AG04450 (cell line): ENCODE measurements around the gene DCTN2. TPM values are rescaled to one million over a fixed set of nuclear protein-coding genes. Genes with fewer than 3 reads are reported as not detected.
"Not testable (repeated sequence)": the region's sequence is repeated elsewhere in the genome, so short reads cannot be mapped to it uniquely, and the experiment has no call there.

Source experiments
- CTCF ChIA-PET: fragments of 300-600, 350-600 bp; formaldehyde crosslinking; extraction: SDS; loops from one replicate; lab custom pipeline; 2022; ENCODE audit warnings: antibody characterized with exemption, inconsistent platforms; lab: Charles Lee
- POLR2A ChIA-PET: fragments of 350-600 bp; formaldehyde crosslinking; extraction: SDS; loops from one replicate; lab custom pipeline; 2021; ENCODE audit warnings: antibody characterized with exemption, inconsistent platforms; lab: Yijun Ruan, JAX
- DNase-seq: peaks from one replicate; pipeline ENCODE4 v3.0.0-alpha.2; 2011; ENCODE audit warnings: low read depth, low spot score
- H3K27ac ChIP-seq: one replicate; pipeline ENCODE4 v1.5.1; 2012; ENCODE audit warnings: low read depth, low read length, control low read depth
- H3K27me3 ChIP-seq: one replicate; pipeline ENCODE4 v1.6.0; 2012; ENCODE audit warnings: low read length; ENCODE audit not compliant: control insufficient read depth, insufficient read depth
- H3K4me3 ChIP-seq: 2 replicates; pipeline ENCODE4 v1.5.1; 2011; ENCODE audit warnings: mild to moderate bottlenecking, low read depth, low read length, control low read depth
- H3K9me3 ChIP-seq: 2 replicates; pipeline ENCODE4 v1.5.1; 2012; ENCODE audit warnings: low read length; ENCODE audit not compliant: control insufficient read depth, insufficient read depth
- polyA plus RNA-seq: library from polyadenylated mRNA; depleted of rRNA; stranded (reverse); fragments of >200 nt; gene quantifications from 2 replicates; pipeline ENCODE4 v1.2.3, GENCODE V29; 2011
- TF ChIP-seq, protein P1 (sequence below): IDR thresholded peaks from 2 replicates; pipeline ENCODE4 v1.5.1; 2011; ENCODE audit warnings: low read depth, low read length, control low read depth, inconsistent platforms

Gene DCTN2
- polyA plus RNA-seq, 1 experiment = 160 TPM

DNA sequence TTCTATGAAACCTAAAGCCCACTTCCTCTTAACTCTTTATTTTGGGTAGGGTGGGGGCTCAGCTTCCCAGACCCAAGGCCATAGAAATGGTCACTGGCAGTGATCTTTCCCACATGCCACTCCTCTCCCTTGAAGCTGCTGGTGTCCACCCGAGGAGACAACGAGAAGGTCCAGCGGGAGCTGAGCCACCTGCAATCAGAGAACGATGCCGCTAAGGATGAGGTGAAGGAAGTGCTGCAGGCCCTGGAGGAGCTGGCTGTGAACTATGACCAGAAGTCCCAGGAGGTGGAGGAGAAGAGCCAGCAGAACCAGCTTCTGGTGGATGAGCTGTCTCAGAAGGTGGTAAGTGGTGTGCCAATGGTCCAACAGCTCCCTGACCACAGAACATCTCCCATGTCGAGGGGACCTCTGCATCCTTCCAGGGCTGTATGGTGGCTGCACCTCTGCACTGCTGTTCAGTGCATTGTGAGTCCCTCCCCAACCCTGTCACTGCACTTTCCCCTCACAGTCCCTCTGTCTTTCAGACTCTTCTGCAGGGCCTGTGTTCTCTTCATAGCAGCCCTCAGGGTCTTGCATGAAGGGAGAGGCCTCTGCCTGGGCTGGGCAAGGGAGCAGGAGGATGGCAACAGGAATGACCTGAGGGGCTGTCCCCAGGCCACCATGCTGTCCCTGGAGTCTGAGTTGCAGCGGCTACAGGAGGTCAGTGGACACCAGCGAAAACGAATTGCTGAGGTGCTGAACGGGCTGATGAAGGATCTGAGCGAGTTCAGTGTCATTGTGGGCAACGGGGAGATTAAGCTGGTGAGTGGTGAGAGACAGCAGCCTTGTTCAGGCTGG lies 25.2 kb upstream of the DCTN2 start:
- H3K27me3 ChIP-seq = peaks cover 24% of the 10 kb centered on the region
- ChIA-PET CTCF (interaction anchor here (0.7 to 6.5 kb wide), 2 partner anchors 11 to 50 kb away, joined by 5 to 61 read pairs; no protein-coding TSS in a partner anchor), POLR2A (no interaction called here)
- DNase-seq = no peak
- no peaks in the 10 kb centered on the region; the same call in 1 of the 2 replicates for H3K9me3 ChIP-seq
- no peak overlapping the region for H3K4me3 ChIP-seq
- no peak overlapping the region for H3K27ac ChIP-seq
- TF ChIP-seq, protein P1, sequence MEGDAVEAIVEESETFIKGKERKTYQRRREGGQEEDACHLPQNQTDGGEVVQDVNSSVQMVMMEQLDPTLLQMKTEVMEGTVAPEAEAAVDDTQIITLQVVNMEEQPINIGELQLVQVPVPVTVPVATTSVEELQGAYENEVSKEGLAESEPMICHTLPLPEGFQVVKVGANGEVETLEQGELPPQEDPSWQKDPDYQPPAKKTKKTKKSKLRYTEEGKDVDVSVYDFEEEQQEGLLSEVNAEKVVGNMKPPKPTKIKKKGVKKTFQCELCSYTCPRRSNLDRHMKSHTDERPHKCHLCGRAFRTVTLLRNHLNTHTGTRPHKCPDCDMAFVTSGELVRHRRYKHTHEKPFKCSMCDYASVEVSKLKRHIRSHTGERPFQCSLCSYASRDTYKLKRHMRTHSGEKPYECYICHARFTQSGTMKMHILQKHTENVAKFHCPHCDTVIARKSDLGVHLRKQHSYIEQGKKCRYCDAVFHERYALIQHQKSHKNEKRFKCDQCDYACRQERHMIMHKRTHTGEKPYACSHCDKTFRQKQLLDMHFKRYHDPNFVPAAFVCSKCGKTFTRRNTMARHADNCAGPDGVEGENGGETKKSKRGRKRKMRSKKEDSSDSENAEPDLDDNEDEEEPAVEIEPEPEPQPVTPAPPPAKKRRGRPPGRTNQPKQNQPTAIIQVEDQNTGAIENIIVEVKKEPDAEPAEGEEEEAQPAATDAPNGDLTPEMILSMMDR = no peak

DNA sequence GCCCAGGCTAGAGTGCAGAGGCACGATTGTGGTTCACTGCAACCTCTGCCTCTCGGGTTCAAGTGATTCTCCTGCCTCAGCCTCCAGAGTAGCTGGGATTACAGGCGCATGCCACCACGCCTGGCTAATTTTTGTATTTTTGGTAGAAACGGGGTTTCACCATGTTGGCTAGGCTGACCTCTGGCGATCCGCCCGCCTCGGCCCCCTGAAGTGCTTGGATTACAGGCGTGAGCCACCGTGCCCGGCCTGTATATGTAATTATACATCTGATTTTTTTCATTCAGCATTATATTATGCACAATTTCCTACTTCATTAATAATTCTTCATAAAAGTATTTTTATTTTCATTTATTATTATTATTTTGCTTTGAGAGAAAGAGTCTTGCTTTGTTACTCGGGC lies 23.4 kb upstream of the DCTN2 start:
- POLR2A ChIA-PET, DNase-seq, H3K4me3 ChIP-seq, H3K27ac ChIP-seq, H3K9me3 ChIP-seq: not testable (repeated sequence)
- CTCF ChIA-PET = interaction anchor here (1.0 to 6.5 kb wide), 2 partner anchors 13 to 52 kb away, joined by 3 to 61 read pairs; no protein-coding TSS in a partner anchor
- H3K27me3 ChIP-seq = peaks cover 22% of the 10 kb centered on the region

DNA sequence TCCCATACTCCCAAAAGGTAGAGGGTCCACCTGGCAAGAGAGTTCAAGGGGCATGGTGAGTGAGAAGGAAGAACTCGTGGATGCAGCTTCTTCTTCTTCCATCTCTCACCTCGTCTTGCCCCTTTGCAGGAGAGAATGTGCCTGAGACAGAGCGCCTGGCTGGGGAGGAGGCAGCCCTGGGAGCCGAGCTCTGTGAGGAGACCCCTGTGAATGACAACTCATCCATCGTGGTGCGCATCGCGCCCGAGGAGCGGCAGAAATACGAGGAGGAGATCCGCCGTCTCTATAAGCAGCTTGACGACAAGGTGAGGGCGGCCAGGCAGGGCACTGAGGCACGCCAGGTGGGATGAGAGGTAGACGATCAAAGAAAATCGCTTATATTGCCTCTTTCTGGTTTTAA lies 22.9 kb upstream of the DCTN2 start:
- TF ChIP-seq, protein P1 = no peak
- ChIA-PET POLR2A (no interaction called here), CTCF (interaction anchor here (0.5 to 0.6 kb wide), 2 partner anchors 13 to 324 kb away, joined by 4 to 6 read pairs; no protein-coding TSS in a partner anchor)
- no peak for DNase-seq
- Histone ChIP-seq H3K9me3 (no peaks in the 10 kb centered on the region; the same call in 1 of the 2 replicates), H3K27me3 (peaks cover 21% of the 10 kb centered on the region), H3K27ac (no peak overlapping the region), H3K4me3 (no peak overlapping the region)

DNA sequence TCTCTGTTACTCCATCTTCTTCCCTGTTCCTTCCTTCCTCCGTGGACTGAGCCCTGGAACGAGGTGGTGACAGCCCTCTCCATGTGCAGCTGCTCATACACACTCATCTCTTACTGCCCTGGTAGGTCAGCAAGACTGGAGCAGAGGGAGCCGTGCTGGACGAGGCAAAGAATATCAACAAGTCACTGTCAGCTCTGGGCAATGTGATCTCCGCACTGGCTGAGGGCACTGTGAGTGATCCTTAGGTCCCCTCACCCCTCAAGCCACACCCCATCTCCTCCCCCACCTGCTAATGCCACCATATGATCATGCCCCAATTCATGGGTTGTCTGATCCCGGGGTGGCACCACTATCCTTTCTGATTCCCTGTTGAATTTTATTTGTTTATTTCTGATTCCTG lies 21.8 kb upstream of the DCTN2 start:
- ChIA-PET POLR2A (no interaction called here), CTCF (no interaction called here)
- no peak for DNase-seq
- TF ChIP-seq, protein P1 = no peak
- Histone ChIP-seq H3K27ac (no peak overlapping the region), H3K9me3 (no peaks in the 10 kb centered on the region; the same call in 1 of the 2 replicates), H3K4me3 (no peak overlapping the region), H3K27me3 (peaks cover 26% of the 10 kb centered on the region)

DNA sequence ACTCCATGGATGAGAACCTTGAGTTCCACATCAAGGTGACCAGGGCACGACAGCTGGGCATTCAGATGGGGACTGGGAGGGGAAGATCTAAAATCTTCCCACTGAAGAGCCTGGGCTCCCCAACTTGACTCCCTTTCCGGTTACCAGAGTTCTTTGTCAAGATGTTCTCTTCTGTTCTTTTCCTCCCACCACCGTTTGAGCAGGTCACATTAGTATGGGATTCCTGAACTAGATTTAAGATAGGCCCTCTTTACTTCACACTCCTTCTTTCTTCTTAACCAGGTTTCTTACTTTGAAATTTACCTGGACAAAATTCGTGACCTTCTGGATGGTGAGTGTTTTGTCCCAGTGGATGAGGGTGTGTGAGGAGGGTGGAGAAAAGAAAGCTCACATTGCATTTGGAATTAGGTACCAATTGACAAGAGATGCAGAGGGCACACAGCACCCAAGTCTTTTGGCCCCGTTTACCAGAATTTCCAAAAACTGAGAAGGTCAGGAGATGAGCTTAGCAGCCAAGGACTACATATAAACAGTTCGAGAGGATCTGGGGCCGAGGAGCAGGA lies 17.3 kb upstream of the DCTN2 start:
- CTCF ChIA-PET = interaction anchor here (2.1 kb wide), 1 partner anchor 19 kb away, joined by 11 read pairs; no protein-coding TSS in a partner anchor
- no peak for DNase-seq
- TF ChIP-seq, protein P1 = no peak
- peaks cover 21% of the 10 kb centered on the region for H3K27me3 ChIP-seq
- no peak overlapping the region for H3K4me3 ChIP-seq
- no peak overlapping the region for H3K27ac ChIP-seq
- H3K9me3 ChIP-seq = no peaks in the 10 kb centered on the region
- POLR2A ChIA-PET = interaction anchor here (0.6 kb wide), 1 partner anchor 12 kb away, joined by 4 read pairs; no protein-coding TSS in a partner anchor
